Stimulated activated CD8-positive, alpha-beta memory T cell treated with anti-CD3 and anti-CD28 coated beads, Interleukin-7, amount 100 ng/mL, for 1 hour (primary cell): ENCODE measurements around the gene BAG5.
"Not testable (repeated sequence)": the region's sequence is repeated elsewhere in the genome, so short reads cannot be mapped to it uniquely, and the experiment has no call there.

Experiments used
- DNase-seq, 2 donors: peaks; one replicate each; pipeline ENCODE4 v3.0.0-alpha.2; 2020; ENCODE audit warnings: low read depth in 2 of 2

The BAG5 gene

DNA sequence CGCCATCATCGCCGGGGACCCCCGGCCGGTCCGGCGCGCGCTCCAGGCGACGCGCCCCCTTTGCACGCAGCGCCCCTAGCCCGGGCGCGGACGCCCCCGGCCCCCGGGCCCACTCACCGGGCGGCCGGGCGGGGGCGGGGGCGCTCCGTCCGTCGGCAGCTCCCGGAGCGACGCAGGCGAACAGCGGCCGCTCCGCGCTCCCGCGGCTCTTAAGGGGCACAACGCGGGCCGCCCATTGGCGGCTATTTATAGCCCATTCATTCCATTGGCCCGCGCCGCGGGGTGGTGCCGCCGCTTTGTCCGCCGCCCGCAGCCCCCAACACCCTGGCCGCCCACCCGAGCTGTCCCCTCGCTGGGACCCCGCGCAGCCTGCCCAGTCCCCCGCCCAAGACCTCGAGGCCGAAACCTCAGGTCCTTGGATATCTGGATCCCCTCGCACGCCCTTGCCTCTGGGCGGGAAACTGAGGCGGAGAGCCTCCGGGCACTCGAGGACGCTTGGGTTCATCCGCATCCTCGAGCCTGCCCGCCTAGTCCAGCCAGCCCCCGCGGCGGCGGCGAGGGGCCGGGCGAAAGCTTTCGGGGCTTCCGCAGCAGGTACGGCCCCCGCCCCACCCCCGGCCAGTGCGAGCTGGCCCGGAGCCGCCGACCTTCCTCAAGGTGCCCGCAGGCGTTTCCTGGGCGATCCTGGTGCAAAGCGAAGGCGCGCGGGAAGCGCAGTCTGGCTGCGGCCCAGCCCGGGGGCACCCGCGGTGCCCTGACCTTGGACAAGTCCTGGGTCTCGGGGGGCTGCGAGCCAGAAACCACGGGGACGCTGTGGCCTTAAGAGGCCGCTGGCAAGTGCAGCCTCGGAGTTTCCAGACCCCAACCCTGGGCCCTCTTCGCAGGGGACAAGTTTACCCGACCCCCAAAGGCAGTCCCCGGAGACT is 39.5 kb downstream of the BAG5 start, which contains the start of gene CKB:
CKB (minus strand) TSS at position 182 of the 926 bp plus-strand sequence. CDS start 337 bp downstream, outside the sequence.
- no peak for DNase-seq

DNA sequence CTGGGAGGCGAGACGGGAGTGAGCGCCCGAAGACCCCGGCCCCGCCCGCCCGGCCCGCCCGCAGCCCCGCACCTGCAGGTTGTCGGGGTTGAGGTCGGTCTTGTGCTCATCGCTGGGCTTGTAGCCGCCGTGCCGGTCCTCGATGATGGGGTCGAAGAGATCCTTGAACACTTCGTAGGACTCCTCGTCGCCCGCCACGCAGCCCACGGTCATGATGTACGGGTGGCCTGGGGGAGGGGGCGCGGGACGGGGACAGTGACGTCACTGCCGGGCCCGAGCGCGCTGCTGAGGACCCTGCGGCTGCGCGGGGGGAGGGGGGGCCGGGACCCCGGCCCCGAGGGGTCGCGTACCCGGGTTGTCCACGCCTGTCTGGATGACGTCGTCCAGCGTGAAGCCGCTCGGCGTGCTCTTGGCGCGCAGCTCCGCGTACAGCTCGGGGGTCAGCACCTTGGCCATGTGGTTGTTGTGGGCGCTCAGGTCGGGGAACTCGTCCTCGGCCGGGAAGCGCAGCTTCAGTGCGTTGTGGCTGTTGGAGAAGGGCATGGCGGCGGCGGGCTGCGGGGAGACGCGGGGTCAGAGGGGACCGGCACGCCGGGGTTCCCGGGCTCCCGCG is 40.4 kb downstream of the BAG5 start:
- DNase-seq = no peak

DNA sequence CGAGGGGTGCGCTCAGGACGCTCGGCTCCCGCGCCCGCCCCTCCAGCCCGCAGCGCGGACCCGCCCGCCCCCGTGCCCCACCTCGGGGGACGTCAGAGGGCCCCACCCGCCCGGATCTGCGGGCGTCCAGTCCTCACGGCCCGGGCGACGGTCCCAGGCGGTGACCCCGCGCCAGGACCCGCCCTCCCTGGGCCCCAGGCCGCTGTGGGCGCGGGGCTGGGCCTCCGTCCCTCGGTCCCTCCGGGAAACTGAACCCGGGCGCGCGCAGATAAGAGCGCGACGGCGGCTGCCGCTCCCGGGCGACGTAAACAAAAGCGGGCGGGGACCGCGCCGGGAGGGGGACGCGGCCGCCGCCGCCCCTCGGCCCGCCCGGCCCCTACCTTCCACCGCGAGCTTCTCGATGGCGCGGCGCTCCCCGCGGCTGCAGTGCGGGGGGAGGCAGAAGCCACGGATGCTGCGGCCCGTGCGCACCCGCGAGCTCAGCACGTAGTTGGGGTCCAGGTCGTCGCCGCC is 41.0 kb downstream of the BAG5 start:
- DNase-seq = no peak

DNA sequence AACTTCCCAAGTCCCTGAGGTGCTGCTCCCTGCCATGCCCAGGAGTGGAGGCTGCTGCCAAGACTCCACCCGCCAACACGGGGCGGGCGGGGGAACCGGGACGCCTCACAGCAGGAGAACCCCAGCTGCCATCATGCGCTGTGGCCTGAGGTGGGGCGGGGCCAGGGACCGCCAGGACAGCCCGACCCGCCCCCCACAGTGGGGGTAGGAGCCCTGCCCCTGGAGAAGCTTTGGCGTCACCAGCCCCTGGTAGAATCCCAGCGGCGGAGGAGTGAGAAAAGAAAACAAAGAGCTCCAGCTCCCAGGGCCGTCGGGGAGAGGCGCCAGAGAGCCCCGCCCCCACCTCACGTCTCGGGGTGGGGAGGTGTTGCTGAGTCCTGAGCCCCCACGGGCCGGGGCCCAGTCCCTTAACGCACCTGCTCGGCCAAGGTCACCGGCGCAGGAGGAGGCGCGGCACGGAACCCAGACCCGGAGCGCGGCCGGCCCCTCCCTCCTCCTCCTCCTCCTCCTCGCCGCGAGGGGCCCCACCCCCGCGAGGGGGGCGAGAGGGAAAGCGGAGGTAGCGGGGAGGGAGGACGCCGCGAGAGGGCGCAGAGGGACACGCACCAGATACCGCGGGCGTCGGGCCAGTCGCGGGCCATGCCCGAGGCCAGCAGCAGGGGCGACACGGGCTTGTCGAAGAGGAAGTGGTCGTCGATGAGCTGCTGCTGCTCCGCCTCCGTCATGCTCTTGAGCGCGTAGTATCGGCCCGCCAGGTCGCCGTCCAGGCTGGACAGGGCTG is 41.6 kb downstream of the BAG5 start:
- DNase-seq = peak; percentile 21 to 38

DNA sequence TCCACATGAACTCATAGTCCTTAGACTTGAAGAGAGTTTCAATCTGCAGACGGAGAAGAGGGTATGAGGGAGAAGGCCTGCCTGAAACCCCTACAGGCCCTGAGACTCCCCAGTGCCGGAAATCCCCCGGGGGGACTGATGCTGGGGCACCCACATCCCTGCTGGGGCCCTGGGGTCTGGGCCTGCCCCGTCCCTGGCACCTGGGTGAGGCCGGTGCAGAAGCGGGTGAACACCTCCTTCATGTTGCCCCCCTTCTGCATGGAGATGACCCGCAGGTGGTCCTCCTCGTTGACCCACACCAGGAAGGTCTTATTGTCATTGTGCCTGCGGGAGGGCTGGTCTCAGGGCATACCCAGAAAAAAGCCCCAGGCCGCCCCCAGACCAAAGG is 42.2 kb downstream of the BAG5 start:
- no peak for DNase-seq

DNA sequence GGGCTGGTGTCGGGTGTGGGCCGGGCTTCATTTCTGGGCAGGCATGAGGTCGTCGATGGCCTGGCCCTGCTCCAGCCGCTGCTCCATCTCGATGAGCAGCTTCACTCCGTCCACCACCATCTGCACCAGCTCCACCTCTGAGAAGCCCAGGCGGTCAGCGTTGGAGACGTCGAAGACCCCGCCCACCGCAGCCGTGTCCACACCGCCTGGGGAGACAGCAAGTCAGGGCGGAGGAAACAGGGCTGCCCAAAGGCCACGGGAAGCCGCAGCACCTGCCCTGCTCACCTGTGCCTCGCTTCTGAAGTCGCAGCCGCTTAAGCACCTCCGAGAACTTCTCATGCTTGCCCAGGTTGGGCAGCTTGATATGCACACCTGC is 42.6 kb downstream of the BAG5 start:
- DNase-seq = no peak

DNA sequence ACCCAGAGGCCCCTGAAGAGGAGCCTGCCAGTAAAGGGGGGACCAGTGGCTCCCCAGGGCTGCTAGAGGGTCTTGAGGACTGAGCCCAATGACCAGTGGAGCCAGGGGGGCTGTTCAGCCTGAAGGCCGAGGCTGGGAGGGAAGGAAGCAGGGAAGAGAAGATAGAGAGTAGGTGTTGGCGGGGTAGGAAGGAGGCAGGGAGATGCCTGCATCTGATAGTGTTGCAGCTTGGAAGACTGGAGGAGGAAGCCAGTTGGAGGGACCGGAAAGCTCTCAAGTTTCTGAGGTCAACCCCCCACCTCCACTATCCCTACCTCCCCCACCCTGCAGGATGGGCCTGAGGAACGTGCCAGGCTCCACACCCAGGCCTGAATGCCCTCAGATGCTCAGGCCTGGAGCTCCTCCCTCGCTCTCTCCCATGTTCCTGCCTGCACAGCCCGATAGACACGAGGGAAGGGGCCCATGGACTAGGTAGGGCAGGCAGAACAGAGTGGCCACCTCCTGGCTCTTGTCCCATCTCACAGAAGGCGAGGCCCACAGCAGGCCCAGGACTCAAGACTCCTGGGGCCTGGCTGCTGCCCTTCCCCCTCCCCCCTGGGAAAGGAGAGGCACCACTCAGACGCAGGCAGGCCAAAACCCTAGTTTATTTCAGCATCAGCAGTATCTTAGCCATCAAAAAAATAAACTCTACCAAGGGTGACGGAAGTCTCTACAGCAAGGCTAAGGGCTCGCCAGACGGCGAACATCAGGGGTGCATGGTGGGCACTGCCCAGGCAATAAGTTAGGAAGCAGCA is 43.2 kb downstream of the BAG5 start:
- no peak for DNase-seq

DNA sequence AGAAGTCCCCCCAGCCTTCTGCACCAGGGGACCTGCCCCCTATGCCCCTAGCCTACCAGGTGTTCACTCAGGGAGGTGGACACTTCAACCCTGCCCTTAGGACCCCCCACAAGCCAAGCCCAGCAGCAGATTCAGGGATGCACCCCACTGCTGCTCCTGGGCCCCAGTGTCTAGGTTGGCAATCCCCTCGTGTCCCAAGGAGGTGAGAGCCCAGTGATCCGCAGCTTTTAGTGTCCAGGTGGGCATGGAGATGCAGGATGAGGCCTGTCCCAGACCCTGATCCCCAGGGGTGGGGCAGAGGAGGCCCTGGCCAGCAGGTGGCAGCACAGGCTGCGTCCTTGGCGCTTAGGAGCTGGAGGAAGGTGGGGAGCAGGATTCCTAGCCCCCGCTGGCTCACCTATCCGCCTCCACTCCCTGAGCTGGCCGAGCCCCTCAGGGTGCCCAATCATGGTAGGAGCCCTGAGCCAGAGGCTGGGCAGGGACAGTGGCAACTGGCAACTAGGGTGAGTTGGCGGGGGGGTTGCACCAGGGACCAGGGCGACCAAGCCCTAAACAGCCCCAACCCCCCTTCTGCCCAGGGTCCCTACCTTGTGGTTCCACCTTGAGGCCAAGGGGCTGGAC is 43.9 kb downstream of the BAG5 start:
- peak in 1 of 2 donors; percentile 48 for DNase-seq

DNA sequence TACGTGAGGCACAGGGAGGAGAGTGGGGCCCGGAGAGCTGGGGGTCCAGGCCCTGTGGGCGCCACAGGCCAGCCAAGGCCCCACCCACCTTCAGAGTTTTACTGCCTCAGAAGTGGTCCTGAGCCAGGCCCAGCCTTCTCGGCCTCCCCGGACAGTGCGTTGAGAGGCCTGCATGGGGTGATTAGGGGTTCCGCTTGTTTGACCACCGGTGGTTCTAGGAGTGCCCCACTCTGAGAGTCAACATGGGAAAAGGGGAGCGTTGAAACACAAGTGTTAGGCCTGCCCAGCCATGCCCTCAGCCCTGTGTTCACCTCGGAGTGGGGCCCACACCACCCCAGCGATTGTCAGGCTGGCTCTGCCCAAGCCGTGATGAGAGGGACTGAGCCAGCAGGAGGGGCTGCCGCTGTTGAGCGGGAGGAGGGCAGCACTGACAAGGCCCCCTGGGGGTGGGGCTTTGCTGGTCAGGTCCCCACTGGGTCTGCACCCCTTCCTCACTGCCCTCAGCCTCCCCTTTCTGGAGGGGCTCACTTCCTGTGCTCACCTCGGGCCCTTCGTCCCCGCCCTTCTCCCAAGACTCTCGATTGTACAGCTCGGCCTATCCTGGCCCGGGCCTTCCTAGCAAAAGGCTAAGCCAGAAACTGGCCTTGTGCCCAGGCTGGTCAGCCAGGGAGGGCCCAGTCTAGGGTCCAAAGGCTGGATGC is 44.6 kb downstream of the BAG5 start:
- DNase-seq = no peak

DNA sequence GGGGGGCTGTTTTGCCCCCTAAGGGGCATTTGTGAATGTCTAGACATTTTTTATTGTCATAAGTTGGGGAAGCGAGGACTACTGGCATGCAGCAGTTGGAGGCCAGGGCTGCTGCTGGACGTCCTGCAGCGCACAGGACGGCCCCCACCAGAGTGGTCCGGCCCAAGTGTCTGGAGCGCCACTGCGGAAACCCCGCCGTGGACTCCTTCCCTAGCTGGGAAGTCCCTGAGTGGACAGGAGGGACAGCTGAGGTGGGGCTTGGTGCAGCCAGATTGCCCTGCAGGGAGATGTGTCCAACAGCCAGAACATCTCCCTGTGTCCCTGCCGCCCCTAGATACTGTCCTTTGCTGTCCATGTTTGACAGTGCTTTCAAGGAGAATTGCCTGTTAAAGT is 45.3 kb downstream of the BAG5 start:
- DNase-seq = no peak

DNA sequence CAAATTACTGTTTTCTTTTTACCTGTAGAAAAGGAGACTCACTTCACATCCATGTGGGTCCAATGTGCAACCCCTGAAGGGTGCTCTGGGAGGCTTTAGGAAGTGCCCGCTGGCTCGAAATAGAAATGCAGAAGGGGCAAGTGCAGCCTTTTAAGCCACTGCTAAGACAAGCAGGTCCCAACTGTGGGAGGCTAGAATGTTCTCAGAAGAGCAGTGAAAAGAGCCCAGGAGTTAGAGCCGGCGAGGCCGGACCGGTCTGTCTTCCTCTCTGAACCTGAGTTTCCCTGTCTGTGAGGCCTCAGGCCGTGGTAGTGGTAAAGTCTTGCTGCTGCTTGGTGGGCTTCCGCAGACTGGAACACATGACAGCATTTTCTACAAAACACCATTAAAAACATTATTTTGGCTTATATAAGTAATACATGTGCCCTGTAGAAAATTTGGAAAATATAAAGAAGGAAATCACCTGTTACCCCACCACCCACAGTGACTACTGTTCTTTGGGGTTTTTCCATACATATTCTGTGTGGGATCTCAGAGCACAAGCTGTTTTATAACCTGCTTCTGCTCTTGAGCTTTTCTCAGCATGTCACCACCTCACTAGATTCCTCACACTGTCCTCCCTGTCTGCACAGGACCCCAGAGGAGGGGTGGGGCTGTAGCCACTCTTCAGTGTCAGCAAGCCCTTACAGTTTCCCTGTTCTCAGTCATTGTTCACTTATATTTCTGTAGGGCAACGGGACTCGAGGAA is 45.9 kb downstream of the BAG5 start:
- DNase-seq = no peak

DNA sequence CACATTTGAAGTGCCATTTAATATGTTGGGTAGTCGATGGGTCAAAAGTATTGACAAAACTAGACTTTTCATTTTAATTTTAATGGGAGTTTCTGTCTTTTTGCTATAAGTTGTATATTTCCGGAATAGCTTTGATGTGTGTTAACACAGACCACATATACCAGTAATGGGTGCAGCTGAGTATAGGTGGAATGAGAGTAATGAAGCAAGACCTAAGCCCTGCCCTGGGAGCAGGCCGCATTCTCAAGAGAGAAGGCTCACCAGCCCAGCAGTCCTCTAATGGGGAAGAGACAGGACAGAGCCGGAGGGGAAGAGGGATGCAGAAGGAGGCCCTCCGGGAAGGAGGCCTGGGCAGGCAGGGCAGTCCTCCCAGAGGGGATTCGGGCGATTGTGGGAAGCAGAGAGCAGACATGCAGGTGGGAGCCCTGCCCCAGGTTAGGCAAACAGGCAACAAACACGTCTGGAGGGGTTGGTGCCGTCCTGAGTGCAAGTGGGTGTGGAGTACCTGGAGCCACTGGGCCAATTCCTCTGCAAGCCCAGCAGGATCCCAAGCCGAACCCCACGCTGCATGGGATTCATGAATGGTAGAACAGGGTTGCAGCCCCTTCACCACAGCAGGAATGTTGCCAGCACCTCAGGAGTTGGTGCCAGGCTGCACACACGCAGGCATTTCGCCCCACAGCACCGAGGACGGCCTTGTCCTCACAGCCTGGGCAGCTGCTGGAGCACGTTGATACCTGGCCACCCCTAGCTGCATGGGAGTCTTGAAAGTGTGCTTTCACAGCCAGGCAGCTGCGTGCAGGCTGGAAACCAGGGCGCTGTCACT is 47.6 kb downstream of the BAG5 start:
- DNase-seq = no peak

DNA sequence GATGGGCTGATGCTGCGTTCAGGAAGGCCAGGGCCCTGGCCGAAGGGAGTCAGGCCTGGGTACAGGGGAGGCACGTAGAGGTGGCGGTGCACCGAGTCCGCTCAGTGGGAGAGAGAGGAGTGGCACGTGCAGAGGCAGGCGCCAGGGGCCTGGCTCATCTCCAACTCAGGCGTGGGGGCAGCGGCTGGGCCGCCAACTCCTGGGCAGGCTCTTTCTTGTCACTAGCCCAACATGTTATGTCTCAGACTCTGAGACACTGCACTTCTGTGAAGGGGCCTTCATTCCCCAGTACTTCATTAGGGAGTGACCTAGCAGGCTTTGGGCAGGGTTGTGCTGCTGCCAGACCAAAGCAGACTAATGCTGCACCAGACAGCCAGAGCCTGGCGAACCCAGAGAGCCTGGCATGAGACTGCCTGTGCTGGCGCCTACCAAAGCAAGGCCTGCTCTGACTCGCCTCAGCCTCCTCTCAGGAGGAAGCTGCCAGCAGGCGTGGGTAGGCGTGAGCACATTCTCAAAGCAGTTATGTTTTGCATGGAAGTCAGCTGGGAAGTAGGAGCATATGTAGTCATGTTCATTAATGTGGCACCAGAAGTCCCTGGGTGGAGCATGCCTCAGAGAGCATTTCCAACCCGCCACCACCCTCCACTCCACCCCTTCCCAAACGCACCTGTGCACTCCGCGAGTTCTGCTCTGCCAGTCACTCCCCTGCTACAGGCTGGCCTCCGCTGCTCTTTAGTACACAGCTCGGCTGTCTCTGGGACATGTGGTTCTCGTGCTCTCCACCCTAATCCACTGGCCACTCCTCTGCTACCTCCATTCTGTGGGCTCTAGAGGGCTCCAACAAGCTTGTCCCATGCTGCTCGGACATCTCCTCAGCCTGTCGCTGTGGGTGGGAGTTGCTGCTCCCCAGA is 49.5 kb downstream of the BAG5 start:
- no peak for DNase-seq

DNA sequence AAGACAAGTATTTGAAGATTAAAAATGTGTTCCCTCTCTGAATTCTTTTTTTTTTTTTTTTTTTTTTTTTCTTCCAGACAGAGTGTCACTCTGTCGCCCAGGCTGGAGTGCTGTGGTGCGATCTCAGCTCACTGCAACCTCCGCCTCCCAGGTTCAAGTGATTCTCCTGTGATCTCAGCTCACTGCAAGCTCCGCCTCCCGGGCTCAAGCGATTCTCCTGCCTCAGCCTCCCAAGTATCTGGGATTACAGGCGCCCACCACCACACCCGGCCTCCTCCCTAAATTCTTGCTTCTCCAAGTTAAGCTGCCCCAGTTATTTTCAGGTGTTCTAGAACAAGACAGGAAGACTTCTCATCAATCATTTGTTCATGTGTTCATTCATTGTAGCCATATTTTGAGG is 50.3 kb downstream of the BAG5 start:
- DNase-seq = not testable (repeated sequence)

DNA sequence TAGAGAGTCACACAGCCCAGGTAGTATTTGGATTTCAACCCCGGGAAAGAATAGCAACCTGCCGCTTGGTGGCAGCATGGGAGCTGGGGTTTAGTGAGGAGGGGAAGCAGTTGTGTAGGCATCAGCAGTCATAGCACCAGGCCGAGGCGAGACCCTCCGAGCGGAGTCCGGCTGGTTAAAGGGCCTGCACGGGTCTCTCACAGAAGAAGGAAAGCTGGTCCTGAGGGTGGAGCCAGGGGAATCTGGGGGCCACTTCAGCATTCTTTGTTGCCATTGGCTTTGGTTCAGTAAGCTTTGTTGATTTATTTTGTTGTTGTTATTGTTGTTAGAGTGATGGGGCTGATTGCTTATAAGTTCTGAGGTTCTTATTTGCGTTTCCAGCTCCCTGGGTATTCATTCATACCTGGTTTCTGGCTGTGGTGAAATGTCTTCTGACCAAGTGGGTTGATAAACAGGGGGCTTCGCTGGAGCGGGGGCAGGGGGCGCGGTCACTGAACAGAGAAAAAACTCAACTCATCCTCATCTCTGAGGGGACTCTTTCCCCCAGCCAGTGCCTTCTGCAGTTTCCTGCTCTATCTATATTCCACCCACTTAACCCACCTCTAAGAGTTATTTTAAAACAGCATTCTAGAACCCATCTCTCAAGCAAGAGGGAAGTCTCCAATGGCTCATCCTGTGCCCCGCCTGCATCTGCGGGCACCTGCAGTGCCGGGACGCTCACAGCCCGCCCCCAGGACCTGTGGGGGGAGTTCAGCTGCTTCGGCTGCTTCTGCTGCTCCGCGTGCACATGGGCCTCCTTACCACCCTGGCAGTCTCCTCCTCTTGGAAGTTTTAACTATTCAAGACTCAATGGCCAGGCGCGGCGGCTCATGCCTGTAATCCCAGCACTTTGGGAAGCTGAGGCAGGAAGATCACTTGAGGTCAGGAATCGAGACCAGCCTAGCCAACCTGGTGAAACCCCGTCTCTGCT is 51.4 kb downstream of the BAG5 start:
- DNase-seq = no peak
